Heart left ventricle (tissue), 16 donors: ENCODE data around the gene PLCB2. TPM values are rescaled to one million over a fixed set of nuclear protein-coding genes. Genes with fewer than 3 reads are reported as not detected.
A peak's percentile ranks its signal among the peaks of the same experiment; 100 is the strongest.

Experiments
- ATAC-seq, 4 donors: fragments of 200-7000 bp; cut with Tn5 transposase; one replicate each; pipeline ENCODE4 v1.9.1; 2020 to 2022; ENCODE audit warnings: moderate library complexity in 4 of 4, mild to moderate bottlenecking in 3 of 4, moderate number of reproducible peaks in 1 of 4
- DNase-seq, 5 donors: peaks; one replicate each; pipeline ENCODE4 v3.0.0-alpha.2; 2020
- H3K27ac ChIP-seq, 12 donors: fragments of 200-600 bp; sonication (generic) in 4 of 12; one replicate each; pipeline versions ENCODE4 v1.5.0 to v1.8.0; 2016 to 2022; ENCODE audit warnings: mild to moderate bottlenecking in 2 of 12
- H3K27me3 ChIP-seq, 9 donors: fragments of 200-600 bp; sonication (generic) in 2 of 9; one replicate each; pipeline versions ENCODE4 v1.5.1 to v1.8.0; 2016 to 2022; ENCODE audit warnings: mild to moderate bottlenecking in 3 of 9
- H3K36me3 ChIP-seq, 9 donors: fragments of 200-600 bp; sonication (generic) in 2 of 9; one replicate each; pipeline versions ENCODE4 v1.5.0 to v1.8.0; 2018 to 2022; ENCODE audit warnings: mild to moderate bottlenecking in 2 of 9
- H3K4me1 ChIP-seq, 12 donors: fragments of 200-600 bp; sonication (generic) in 4 of 12; one replicate each; pipeline versions ENCODE4 v1.5.0 to v1.8.0; 2016 to 2022; ENCODE audit warnings: mild to moderate bottlenecking in 3 of 12
- H3K4me3 ChIP-seq, 12 donors: fragments of 200-600 bp; sonication (generic) in 4 of 12; one replicate each; pipeline versions ENCODE4 v1.5.0 to v1.8.0; 2017 to 2022; ENCODE audit warnings: mild to moderate bottlenecking in 9 of 12, moderate library complexity in 4 of 12
- H3K9me3 ChIP-seq, 12 donors: fragments of 200-600 bp; sonication (generic) in 4 of 12; one replicate each; pipeline versions ENCODE4 v1.5.0 to v1.8.0; 2016 to 2022; ENCODE audit warnings: mild to moderate bottlenecking in 1 of 12
- POLR2A ChIP-seq, 2 donors: fragments of 450-650 bp; IDR thresholded peaks; one replicate each; pipeline ENCODE4 v1.6.1; 2017; ENCODE audit warnings: antibody characterized with exemption in 2 of 2, mild to moderate bottlenecking in 2 of 2, moderate library complexity in 2 of 2
- WGBS, 4 donors: extraction: QIAGEN DNeasy Blood & Tissue Kit in 2 of 4; methylation state at CpG; one replicate each; pipeline versions ENCODE4 v1.1.5 to v1.1.7; 2013 to 2018; 5-methylcytosine and 5-hydroxymethylcytosine counted together
- intact Hi-C, 10 donors: fragments of 100-400 bp; cut with DNase I; formaldehyde crosslinking; loops; one replicate each; pipeline versions ENCODE4 v1.11.1 to v1.14.2; 2022
- polyA plus RNA-seq, 2 donors: library from polyadenylated mRNA; stranded (reverse); fragments of 200-250 nt; gene quantifications; one replicate each; pipeline ENCODE4 v1.2.3, GENCODE V29; 2013
- total RNA-seq, 9 donors: library from RNA; depleted of rRNA in 2 of 9; stranded (reverse); fragments of >200 nt in 2 of 9; fragmentation: NEBNext Ultra II Directional in 3 of 9; extraction: Animal tissue kit (Norgen Biotek cat#: 25700) in 3 of 9; gene quantifications; one replicate each; pipeline versions ENCODE4 v1.1.0 to v1.2.4, GENCODE V29; 2016 to 2023
- TF ChIP-seq, protein P1 (sequence below), 12 donors: fragments of 200-600 bp; sonication (generic) in 4 of 12; IDR thresholded peaks; one replicate each; pipeline versions ENCODE4 v1.5.0 to v1.8.0; 2018 to 2022; ENCODE audit warnings: antibody characterized with exemption in 12 of 12, mild to moderate bottlenecking in 5 of 12
- donor health status: ischemic (EF 13 %, LVEDD 7.1; RV severe dilation, severe dysfunction).
- donor health status: healthy with polysubstance abuse.
- donor health status: DM: no; HTN: yes; CAD: no.
- donor health status: DM: no; HTN: no; CAD: no.
- donor health status: ischemic (EF 25% LVEDD 6.9; RV normal size, moderate dysfunction).
- donor health status: ischemic (EF 25% LVEDD 5.7; RV mildly dilated, moderate dysfunction).
- donor health status: healthy.
- donor health status: DM: yes; HTN: yes; CAD: no.
- donor health status: ischemic (EF 35%, LVEDD 5.7; RV mildly dilated, moderate dysfunction).
- donor health status: nonischemic (EF 11% LVEDD 7.7; RV severe dilation, severe dysfunction).
- donor health status: DM: yes; HTN: yes; CAD: no.
- donor health status: PGD.
- donor health status: ischemic (EF 29% LVEDD 5.4; RV normal size, mild dysfunction).
- donor health status: nonischemic (EF 23%, LVEDD 6.1; RV moderate dilation, normal function).

The PLCB2 gene
- total and polyA plus RNA-seq, 11 donors, result 1.6 to 46.2 (median 4.8) TPM

DNA sequence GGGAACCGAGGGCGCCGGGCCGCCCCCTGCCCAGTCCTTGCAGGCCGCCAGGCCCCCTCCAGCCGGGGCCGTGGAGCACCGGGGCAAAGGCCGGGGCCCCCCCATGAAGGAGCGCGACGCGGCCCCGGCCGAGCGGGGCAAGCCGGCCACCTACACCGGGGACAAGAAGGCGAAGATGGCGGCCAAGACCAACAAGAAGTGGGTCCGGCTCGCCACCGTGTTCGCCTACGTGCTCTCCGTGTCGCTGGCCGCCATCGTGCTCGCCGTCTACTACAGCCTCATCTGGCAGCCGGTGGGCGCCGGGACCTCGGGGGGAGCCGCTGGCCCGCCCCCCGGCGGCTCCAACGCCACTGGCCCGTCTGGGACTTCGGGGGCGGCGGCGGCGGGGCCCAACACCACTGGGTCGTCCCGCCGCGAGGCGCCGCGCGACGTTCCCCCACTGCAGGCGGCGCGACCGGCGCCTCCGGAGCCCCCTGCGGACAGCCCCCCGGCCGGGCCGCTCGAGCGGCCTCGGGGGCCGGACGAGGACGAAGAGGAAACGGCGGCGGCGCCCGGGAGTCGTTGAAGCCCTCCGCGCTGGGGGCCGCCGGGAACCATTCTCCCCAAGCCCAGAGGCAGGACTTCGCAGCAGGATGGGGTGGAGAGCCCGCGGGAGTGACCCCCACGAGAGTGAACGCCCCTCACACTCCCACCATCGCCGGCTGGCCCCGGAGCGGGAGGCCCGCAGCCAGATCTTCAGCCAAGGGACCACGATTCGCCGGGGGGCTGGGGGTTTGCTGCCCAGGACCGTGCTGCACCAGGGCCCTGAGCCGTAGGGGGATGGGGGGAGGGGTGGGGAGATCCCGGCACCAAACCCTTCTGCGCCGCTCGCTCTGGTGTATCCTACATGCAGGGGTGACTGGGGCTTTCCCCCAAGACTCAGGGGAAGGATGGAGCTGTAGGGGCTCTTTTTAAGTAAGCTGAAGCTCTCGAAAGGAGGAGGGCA is 16.5 kb upstream of the PLCB2 start:
- TF ChIP-seq, protein P1, sequence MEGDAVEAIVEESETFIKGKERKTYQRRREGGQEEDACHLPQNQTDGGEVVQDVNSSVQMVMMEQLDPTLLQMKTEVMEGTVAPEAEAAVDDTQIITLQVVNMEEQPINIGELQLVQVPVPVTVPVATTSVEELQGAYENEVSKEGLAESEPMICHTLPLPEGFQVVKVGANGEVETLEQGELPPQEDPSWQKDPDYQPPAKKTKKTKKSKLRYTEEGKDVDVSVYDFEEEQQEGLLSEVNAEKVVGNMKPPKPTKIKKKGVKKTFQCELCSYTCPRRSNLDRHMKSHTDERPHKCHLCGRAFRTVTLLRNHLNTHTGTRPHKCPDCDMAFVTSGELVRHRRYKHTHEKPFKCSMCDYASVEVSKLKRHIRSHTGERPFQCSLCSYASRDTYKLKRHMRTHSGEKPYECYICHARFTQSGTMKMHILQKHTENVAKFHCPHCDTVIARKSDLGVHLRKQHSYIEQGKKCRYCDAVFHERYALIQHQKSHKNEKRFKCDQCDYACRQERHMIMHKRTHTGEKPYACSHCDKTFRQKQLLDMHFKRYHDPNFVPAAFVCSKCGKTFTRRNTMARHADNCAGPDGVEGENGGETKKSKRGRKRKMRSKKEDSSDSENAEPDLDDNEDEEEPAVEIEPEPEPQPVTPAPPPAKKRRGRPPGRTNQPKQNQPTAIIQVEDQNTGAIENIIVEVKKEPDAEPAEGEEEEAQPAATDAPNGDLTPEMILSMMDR (IDR thresholded peaks at IDR 0.05), result no peak
- no peak for TF ChIP-seq POLR2A (IDR thresholded peaks at IDR 0.05)
- intact Hi-C loops, result loop anchor here in 8 of 10 donors (1.0 to 5.0 kb wide), 7 partner anchors 15 to 568 kb away; partner anchors contain the start of genes CCDC9B (in 3 of the 8) and VPS18 (in 1 of the 8)
- Histone ChIP-seq H3K9me3 (no peaks in the 10 kb centered on the region), H3K27ac (peak overlapping the region; percentile 69 to 99 (median 90)), H3K27me3 (no peaks in the 10 kb centered on the region), H3K4me3 (peak overlapping the region; percentile 72 to 94 (median 82)), H3K36me3 (peaks cover 0 to 13% (median 0%) of the 10 kb centered on the region in 9 donors), H3K4me1 (peaks cover 4 to 67% (median 49%) of the 10 kb centered on the region in 12 donors)
- DNase-seq (peak in 3 of 5 donors; percentile 36 to 66 (median 46)), ATAC-seq (peak in 1 of 4 donors; percentile 3)
- 1% methylated on average over 52 to 101 of the region's 101 CpGs for WGBS, 4 donors

DNA sequence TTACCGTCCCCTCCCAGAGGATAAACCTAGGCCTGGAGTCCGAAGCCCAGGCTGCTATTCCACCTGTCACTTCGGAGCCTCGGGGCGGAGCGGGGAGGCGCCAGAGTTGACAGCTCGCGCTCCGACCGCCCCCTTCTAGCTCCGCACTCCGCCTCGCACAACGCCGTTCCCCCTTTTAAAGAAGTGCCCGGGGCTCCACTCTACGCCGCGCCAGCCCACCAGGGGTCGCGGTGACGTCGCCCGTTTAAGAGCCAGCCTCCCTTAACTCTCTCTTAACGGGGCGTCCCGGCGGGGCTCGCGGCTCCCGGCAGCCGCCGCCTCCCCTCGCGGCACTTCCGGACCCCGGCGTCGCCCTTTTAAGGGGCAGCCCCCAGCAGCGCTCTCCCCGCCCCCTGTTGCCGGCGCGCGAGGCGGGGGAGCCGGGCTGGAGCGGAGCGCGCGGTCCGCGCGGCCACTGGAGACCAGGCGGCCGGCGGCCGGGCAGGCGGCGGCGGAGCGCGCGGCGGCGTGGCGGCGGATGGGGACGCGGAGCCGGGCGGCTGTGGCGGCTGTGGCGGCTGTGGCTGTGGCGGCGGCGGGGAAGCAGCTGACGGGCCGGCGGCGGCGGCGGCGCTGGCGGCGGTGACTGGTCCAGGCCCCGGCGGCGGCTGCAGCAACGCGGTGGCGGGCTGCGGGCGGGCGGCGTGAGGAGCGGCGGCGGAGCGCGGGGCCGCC is 15.7 kb upstream of the PLCB2 start, which contains the start of gene INAFM2:
Gene INAFM2 (plus strand): TSS at position 454 of the 714 bp plus-strand sequence. CDS start 364 bp downstream, outside the sequence.
- WGBS, 4 donors, result 0 to 1% (median 1%) methylated on average over 49 to 103 of the region's 103 CpGs
- ATAC-seq (peak; percentile 81 to 91 (median 87)), DNase-seq (peak; percentile 92 to 96 (median 95))
- H3K4me3 ChIP-seq, result peak within 1 kb of the TSS; percentile 72 to 94 (median 82)
- peaks cover under 1 to 59% (median 41%) of the 10 kb centered on the region in 12 donors for H3K4me1 ChIP-seq
- intact Hi-C loops, result loop anchor here in 7 of 10 donors (1.0 to 5.0 kb wide), 7 partner anchors 15 to 569 kb away; partner anchors contain the start of genes CCDC9B (in 2 of the 7) and VPS18 (in 1 of the 7)
- peak within 1 kb of the TSS; percentile 69 to 99 (median 90) for H3K27ac ChIP-seq
- no peak for TF ChIP-seq POLR2A (IDR thresholded peaks at IDR 0.05)
- TF ChIP-seq, protein P1 (IDR thresholded peaks at IDR 0.05), result peak; percentile 62 to 88 (median 75)
- H3K27me3 ChIP-seq, result no peaks in the 10 kb centered on the region
- H3K9me3 ChIP-seq, result no peaks in the 10 kb centered on the region
- peaks cover 0 to 13% (median 0%) of the 10 kb centered on the region in 9 donors for H3K36me3 ChIP-seq

DNA sequence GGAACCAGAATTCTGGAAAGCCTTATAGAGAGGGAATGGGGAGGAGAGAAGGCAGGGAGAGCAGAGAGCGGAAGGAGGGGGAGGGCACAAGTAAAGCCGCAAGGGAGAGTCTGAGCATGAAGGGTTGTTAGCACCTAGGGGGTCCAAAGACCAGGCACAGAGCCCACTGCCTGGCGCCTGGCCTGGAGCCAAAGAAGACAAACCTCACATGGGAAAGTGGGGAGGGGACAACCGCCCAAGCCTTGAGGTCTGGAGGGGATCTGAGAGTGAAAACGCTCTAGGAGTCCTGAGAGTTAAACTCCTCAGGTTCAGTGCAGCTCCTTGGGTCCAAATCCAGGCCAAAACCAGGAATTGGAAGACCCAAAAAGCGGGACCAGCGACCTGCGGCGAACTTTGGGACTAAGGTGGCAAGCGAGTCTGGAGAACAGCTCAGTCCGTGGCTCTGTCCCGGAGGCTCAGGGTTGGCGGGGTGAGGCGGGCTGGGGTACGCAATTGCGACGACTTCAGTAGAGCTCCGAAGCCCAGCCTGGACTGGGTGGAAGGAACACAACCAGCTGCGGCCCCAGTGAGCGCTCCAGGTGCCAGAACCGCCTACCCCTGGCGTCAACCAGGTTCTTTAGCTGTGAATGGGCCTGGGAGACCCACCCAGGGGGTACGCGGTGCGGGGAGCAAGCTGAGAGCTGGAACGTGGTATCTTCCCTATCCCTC is 14.9 kb upstream of the PLCB2 start:
- Histone ChIP-seq H3K36me3 (peaks cover 0 to 13% (median 0%) of the 10 kb centered on the region in 9 donors), H3K27ac (peak overlapping the region in 11 of 12 donors; percentile 47 to 93 (median 75)), H3K4me1 (peaks cover 0 to 52% (median 34%) of the 10 kb centered on the region in 12 donors), H3K4me3 (peak overlapping the region in 9 of 12 donors; percentile 35 to 94 (median 81)), H3K9me3 (no peaks in the 10 kb centered on the region), H3K27me3 (no peaks in the 10 kb centered on the region)
- ATAC-seq (peak in 1 of 4 donors; percentile 1), DNase-seq (no peak)
- intact Hi-C loops, result loop anchor here in 7 of 10 donors (1.0 to 5.0 kb wide), 7 partner anchors 16 to 570 kb away; partner anchors contain the start of genes CCDC9B (in 2 of the 7) and VPS18 (in 1 of the 7)
- 54 to 68% (median 56%) methylated on average over 22 to 26 of the region's 26 CpGs for whole genome bisulfite sequencing, 4 donors
- TF ChIP-seq, protein P1 (IDR thresholded peaks at IDR 0.05), result no peak
- TF ChIP-seq POLR2A (IDR thresholded peaks at IDR 0.05), result no peak
